ENCODE results near the gene TMEM134.

DNA sequence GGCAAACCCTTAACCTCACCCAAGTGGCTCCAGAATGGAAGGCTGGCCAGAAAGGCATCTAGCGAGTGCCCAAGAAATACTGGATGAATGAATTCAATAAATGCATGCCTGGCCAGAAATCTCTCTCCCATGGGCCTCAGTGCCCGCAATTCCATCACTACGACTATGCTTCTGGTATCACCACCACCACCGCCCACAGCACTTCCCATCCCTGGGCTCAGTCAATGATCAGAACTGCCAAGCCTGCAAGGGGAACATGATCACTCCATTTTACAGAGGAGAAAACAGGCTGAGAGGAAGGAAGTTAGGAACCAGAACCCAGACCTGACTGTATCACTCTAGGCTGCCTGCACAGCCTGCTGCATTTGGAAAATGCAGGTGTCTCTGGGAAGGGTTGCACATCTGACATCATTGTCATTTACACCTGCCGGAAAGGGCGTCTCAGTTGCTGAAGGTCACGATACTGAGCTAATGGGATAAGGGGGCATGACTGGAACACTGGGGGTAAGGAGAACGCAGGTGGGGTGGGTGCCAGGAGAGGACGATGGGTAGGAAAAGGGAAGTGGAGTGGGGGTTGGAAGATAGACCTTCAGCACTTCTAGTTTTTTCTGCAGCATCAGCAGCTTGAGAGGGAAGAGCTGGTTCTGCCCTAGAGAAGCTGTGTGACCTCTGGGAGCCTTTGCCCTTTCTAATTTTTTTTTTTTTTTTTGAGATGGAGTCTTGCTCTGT lies 19.8 kb downstream of the TMEM134 start:
- TF ChIP-seq CTCF (IDR thresholded peaks at IDR 0.05; ENCODE audit: low read depth, low read length): no peak
- TF ChIP-seq MYC (IDR thresholded peaks at IDR 0.05; ENCODE audit: low read depth, low read length): no peak
- no peak for TF ChIP-seq POLR2A (IDR thresholded peaks at IDR 0.05; ENCODE audit: extremely low read depth, insufficient read length)
- TF ChIP-seq, protein P1, sequence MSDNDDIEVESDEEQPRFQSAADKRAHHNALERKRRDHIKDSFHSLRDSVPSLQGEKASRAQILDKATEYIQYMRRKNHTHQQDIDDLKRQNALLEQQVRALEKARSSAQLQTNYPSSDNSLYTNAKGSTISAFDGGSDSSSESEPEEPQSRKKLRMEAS (IDR thresholded peaks at IDR 0.05; ENCODE audit: low read depth, low read length): no peak

Data from NB4 (cell line).